Activated T-cell treated with anti-CD3 and anti-CD28 coated beads, Interleukin-2, amount 50 U/mL, for 24 hours (primary cell): ENCODE results near the gene TECPR1.
A peak's percentile ranks its signal among the peaks of the same experiment; 100 is the strongest.

Source experiments
- DNase-seq: peaks from one replicate; pipeline ENCODE4 v3.0.0-alpha.2; 2020
- H3K27ac Mint-ChIP-seq: 2 replicates; pipeline ENCODE4 v1.8.0; 2020; ENCODE audit warnings: mild to moderate bottlenecking, mixed read lengths
- H3K27me3 Mint-ChIP-seq: 2 replicates; pipeline ENCODE4 v1.8.0; 2020; ENCODE audit warnings: mixed read lengths
- H3K36me3 Mint-ChIP-seq: 2 replicates; pipeline ENCODE4 v1.8.0; 2020; ENCODE audit warnings: low read depth, mixed read lengths
- H3K4me1 Mint-ChIP-seq: 2 replicates; pipeline ENCODE4 v1.8.0; 2020; ENCODE audit warnings: low read depth, mixed read lengths
- H3K4me3 Mint-ChIP-seq: 2 replicates; pipeline ENCODE4 v1.8.0; 2020; ENCODE audit warnings: mild to moderate bottlenecking, moderate library complexity, mixed read lengths
- H3K9me3 Mint-ChIP-seq: 2 replicates; pipeline ENCODE4 v1.8.0; 2020; ENCODE audit warnings: mixed read lengths

The TECPR1 gene

DNA sequence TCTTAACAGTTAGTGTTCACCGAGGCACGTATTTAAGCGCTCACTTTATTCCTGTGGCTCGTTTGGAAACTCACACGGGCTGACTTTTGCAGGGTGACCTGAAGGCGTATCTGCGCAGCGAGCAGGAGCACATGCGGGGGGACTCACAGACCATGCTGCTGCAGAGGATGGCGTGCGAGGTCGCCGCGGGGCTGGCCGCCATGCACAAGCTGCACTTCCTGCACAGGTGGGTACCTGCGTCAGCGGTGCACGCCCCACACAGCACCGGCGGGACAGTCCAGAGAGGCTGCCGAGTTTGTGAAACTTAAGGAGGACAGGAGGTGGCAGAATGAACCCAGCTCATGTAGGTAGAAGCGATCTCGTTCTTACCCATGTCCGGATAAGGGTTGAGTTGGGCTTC, 80.6 kb downstream of the TECPR1 start:
- Mint-ChIP-seq H3K4me1 (peaks cover 6% of the 10 kb centered on the region), H3K27me3 (no peaks in the 10 kb centered on the region), H3K4me3 (no peak overlapping the region), H3K36me3 (peaks cover 50% of the 10 kb centered on the region), H3K9me3 (no peaks in the 10 kb centered on the region), H3K27ac (no peak overlapping the region)
- no peak for DNase-seq

- Mint-ChIP-seq H3K27ac (no peak overlapping the region), H3K4me1 (peaks cover 6% of the 10 kb centered on the region), H3K36me3 (peaks cover 46% of the 10 kb centered on the region), H3K4me3 (no peak overlapping the region), H3K9me3 (no peaks in the 10 kb centered on the region), H3K27me3 (no peaks in the 10 kb centered on the region)
- DNase-seq, result no peak
These were observed 81.1 kb downstream of the TECPR1 start for GRCh38 chr7:98170966-98171365.

DNA sequence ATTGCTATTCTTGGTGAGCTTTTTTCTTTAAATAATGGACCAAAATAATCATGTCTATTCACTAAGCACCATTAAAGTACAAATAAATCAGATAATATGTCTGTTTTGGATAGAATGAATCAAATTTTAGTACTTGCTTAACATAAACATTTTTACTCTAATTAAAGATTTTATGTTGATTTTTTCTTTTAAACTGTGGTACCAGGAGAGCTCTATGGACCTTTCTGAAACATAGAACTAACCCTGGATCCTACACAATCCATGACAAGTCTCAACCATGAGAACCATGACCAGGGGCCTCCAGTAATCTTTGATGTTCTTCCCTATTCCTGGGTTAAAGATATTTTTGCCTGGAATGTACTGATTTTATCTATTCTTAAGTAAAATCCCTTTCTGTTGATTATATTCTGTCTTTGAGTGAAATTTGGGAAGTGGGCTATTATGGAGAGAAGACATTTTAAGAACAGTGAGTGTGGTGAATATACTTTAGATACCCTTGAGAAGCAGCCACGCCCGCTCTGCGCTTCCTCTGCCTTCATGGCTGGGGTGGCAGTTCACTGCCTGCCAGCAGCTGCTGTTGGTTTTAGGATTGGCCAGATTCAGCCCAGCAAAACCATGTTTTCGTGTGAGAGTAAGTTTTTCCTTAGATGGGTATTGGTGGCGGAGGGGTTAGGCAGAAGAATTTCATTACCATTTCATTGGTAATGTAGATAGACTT, 83.0 kb downstream of the TECPR1 start:
- Mint-ChIP-seq H3K4me1 (peaks cover 6% of the 10 kb centered on the region), H3K27me3 (no peaks in the 10 kb centered on the region), H3K9me3 (no peaks in the 10 kb centered on the region), H3K36me3 (peaks cover 29% of the 10 kb centered on the region), H3K27ac (no peak overlapping the region), H3K4me3 (no peak overlapping the region)
- no peak for DNase-seq

- Mint-ChIP-seq H3K36me3 (peaks cover 28% of the 10 kb centered on the region), H3K9me3 (no peaks in the 10 kb centered on the region), H3K27me3 (no peaks in the 10 kb centered on the region), H3K4me1 (peaks cover 6% of the 10 kb centered on the region), H3K27ac (no peak overlapping the region), H3K4me3 (no peak overlapping the region)
- peak; percentile 51 for DNase-seq
These were observed 83.7 kb downstream of the TECPR1 start for GRCh38 chr7:98168181-98168903.

DNA sequence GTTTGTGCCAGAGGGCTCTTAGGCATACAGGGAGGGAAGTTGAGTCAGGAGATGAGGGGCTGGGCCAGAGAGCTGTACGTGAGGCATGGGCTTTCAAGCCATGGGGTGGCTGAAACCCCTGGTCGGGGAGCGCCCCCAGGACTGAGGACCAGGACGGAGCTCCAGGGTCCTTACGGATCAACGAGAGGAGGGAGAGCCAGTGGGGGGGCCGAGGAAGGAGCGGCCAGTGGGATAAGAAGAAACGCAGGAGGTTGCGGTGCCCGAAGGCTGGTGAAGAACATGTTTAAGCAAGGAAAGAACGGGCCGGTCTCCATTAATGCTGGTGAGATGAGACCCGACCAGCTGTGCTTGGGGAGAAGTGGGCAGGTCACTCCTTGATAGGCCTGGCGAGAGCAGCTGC, 84.4 kb downstream of the TECPR1 start:
- Mint-ChIP-seq H3K27me3 (no peaks in the 10 kb centered on the region), H3K27ac (no peak overlapping the region), H3K4me3 (no peak overlapping the region), H3K9me3 (no peaks in the 10 kb centered on the region), H3K4me1 (peaks cover 6% of the 10 kb centered on the region), H3K36me3 (peaks cover 23% of the 10 kb centered on the region)
- no peak for DNase-seq

DNA sequence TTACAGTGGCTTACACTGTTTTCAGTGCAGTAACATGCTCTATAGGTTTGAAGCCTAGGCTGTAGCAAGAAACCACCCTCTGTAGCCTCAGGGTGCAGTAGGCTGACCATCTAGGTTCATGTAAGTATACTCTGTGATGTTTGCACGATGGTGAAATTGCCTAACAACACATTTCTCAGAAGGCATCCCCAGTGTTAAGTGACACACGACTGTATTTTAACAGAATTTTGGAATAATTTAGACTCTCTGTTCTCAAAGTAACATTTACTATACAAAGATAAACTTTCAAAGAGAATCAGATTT, 85.4 kb downstream of the TECPR1 start:
- H3K4me1 Mint-ChIP-seq, result peaks cover 6% of the 10 kb centered on the region
- H3K27ac Mint-ChIP-seq, result no peak overlapping the region
- H3K4me3 Mint-ChIP-seq, result no peak overlapping the region
- no peaks in the 10 kb centered on the region for H3K27me3 Mint-ChIP-seq
- no peak for DNase-seq
- no peaks in the 10 kb centered on the region for H3K9me3 Mint-ChIP-seq
- H3K36me3 Mint-ChIP-seq, result peaks cover 14% of the 10 kb centered on the region

DNA sequence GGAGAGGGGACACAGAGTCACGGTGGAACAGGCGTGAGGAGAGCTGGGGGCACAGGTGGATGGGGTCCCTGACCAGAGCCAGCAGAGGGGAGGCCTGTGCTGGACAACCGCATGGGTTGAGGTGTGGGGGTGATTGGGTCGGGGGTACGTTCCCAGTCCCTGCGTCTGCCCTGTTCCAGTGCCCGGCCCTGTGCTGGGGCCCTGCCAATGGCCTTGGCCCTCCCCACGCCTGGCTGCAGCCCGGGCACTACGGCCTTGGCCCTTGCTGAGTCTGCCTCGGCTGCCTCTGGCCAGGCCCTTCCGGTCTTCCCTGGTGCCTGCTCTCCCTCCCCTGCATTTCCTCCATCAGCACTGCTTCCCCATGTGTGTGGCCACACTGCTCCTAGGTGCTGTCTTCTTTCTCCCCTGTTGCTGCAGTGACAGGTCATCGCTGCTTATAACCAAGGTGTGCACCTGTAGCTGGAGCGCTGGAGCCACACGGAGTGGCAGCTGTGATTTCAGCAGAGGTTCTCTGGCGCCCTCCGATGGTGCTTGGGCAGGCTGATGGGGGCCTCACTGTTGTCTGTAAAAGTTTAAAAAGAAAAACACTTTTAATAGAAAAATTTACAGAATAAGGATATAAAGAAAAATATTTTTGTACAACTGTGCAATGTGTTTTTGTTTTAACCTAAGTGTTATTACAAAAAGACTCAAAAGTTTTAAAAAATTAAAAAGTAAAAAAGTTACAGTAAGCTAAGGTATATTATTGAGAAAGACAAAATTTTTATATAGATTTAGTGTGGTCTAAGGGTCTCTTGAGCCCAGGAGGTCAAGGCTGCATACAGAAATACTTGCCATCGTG, 86.0 kb downstream of the TECPR1 start:
- peaks cover 6% of the 10 kb centered on the region for H3K4me1 Mint-ChIP-seq
- H3K36me3 Mint-ChIP-seq, result peaks cover 12% of the 10 kb centered on the region
- no peak overlapping the region for H3K27ac Mint-ChIP-seq
- H3K9me3 Mint-ChIP-seq, result no peaks in the 10 kb centered on the region
- H3K27me3 Mint-ChIP-seq, result no peaks in the 10 kb centered on the region
- no peak overlapping the region for H3K4me3 Mint-ChIP-seq
- peak; percentile 62 for DNase-seq
